ENCODE data around the gene FSTL5.

Gene FSTL5

DNA sequence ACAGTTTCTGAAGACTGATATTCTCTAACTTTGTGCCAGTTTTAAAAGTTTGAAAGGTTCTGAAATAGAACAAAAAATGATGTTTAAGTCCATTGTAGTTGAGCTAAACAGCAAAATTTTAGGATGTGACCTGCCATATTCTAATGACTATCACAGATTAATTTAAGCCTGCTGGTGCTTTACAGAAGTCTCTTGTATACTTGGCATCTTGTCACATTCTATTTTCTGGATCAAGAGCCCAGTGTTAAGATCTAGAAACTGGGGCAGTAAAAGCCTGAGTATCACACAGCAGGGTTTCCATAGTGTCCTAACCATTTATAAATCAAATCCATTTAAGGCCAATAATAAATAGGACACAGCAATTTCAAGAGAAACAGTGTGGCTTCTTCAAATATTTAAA is 12.4 kb downstream of the FSTL5 start:
- TF ChIP-seq CEBPB (IDR thresholded peaks at IDR 0.05): no peak
- TF ChIP-seq RAD21 (IDR thresholded peaks at IDR 0.05; ENCODE audit: low read depth): no peak
- TF ChIP-seq FOXM1 (IDR thresholded peaks at IDR 0.05; ENCODE audit: borderline replicate concordance, low read depth): no peak
- TF ChIP-seq TCF12 (IDR thresholded peaks at IDR 0.05; ENCODE audit: low read depth): no peak
- TF ChIP-seq, protein P1, sequence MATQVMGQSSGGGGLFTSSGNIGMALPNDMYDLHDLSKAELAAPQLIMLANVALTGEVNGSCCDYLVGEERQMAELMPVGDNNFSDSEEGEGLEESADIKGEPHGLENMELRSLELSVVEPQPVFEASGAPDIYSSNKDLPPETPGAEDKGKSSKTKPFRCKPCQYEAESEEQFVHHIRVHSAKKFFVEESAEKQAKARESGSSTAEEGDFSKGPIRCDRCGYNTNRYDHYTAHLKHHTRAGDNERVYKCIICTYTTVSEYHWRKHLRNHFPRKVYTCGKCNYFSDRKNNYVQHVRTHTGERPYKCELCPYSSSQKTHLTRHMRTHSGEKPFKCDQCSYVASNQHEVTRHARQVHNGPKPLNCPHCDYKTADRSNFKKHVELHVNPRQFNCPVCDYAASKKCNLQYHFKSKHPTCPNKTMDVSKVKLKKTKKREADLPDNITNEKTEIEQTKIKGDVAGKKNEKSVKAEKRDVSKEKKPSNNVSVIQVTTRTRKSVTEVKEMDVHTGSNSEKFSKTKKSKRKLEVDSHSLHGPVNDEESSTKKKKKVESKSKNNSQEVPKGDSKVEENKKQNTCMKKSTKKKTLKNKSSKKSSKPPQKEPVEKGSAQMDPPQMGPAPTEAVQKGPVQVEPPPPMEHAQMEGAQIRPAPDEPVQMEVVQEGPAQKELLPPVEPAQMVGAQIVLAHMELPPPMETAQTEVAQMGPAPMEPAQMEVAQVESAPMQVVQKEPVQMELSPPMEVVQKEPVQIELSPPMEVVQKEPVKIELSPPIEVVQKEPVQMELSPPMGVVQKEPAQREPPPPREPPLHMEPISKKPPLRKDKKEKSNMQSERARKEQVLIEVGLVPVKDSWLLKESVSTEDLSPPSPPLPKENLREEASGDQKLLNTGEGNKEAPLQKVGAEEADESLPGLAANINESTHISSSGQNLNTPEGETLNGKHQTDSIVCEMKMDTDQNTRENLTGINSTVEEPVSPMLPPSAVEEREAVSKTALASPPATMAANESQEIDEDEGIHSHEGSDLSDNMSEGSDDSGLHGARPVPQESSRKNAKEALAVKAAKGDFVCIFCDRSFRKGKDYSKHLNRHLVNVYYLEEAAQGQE (IDR thresholded peaks at IDR 0.05; ENCODE audit: low read depth): no peak
- TF ChIP-seq EP300 (IDR thresholded peaks at IDR 0.05; ENCODE audit: borderline replicate concordance): no peak
- TF ChIP-seq EGR1 (IDR thresholded peaks at IDR 0.05): no peak
- no peak for TF ChIP-seq YY1 (IDR thresholded peaks at IDR 0.05; ENCODE audit: low read depth)
- TF ChIP-seq, protein P2, sequence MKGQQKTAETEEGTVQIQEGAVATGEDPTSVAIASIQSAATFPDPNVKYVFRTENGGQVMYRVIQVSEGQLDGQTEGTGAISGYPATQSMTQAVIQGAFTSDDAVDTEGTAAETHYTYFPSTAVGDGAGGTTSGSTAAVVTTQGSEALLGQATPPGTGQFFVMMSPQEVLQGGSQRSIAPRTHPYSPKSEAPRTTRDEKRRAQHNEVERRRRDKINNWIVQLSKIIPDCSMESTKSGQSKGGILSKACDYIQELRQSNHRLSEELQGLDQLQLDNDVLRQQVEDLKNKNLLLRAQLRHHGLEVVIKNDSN (IDR thresholded peaks at IDR 0.05): no peak
- no peak for TF ChIP-seq NFIC (IDR thresholded peaks at IDR 0.05)
- no peak for TF ChIP-seq ZBTB7A (IDR thresholded peaks at IDR 0.05; ENCODE audit: low read depth)
- no peak for TF ChIP-seq TAF1 (IDR thresholded peaks at IDR 0.05; ENCODE audit: low read depth)
- TF ChIP-seq CREB1 (IDR thresholded peaks at IDR 0.05; ENCODE audit: low read depth): no peak
- TF ChIP-seq TEAD4 (IDR thresholded peaks at IDR 0.05): no peak
- TF ChIP-seq, protein P3, sequence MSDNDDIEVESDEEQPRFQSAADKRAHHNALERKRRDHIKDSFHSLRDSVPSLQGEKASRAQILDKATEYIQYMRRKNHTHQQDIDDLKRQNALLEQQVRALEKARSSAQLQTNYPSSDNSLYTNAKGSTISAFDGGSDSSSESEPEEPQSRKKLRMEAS (IDR thresholded peaks at IDR 0.05): no peak

DNA sequence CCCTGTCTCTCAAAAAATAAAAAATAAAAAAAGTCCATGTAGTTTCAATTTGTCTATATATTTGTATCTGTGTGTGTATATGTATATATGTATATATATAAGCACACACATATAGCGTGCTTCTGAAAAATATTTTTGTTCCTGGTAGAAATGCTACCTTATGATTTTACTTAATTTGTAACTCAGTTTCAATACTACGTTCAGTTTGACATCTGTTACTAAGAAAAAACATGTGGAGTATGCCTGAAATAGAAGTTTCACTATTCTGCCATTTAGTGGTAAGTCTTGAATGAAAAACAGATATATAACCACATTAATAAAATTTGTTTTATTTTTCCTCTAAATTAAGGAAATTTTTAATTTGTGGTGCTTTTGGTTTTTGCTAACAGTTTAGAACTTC is 14.2 kb downstream of the FSTL5 start:
- TF ChIP-seq CEBPB (IDR thresholded peaks at IDR 0.05) (no peak), CREB1 (IDR thresholded peaks at IDR 0.05; ENCODE audit: low read depth) (no peak)

DNA sequence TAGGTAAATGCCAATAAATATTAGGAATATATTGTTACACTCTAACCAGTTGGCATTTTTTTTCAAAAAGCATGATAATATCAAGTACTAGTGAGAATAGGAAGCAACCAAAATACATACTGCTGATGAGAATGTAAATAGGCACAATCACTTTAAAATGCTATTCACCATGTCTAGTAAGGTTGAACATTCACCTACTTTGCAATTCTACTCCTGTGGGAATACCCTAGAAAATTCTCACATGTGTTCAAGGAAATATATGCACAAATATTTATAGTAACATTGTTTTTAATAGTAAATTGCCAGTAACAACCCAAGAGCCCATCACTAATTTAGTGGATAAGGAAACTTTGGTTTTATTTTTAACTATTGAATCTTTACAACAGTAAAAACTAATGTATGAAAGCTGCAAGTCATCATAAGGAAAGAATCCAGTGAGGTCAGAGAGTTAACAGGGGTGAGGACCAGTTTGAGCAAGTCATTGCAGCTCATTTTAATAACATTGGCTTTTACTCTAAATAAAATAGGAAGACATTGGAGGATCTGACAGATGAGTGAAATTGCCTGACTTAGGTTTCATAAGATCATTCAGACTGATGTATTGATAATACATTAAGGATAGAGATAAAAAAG is 23.6 kb downstream of the FSTL5 start:
- TF ChIP-seq EP300 (IDR thresholded peaks at IDR 0.05; ENCODE audit: borderline replicate concordance): no peak
- no peak for TF ChIP-seq CREB1 (IDR thresholded peaks at IDR 0.05; ENCODE audit: low read depth)
- TF ChIP-seq, protein P1 (IDR thresholded peaks at IDR 0.05; ENCODE audit: low read depth): no peak
- no peak for TF ChIP-seq ZBTB7A (IDR thresholded peaks at IDR 0.05; ENCODE audit: low read depth)
- no peak for TF ChIP-seq CEBPB (IDR thresholded peaks at IDR 0.05)
- TF ChIP-seq, protein P3 (IDR thresholded peaks at IDR 0.05): no peak
- no peak for TF ChIP-seq TEAD4 (IDR thresholded peaks at IDR 0.05)
- TF ChIP-seq RAD21 (IDR thresholded peaks at IDR 0.05; ENCODE audit: low read depth): no peak
- no peak for TF ChIP-seq FOXM1 (IDR thresholded peaks at IDR 0.05; ENCODE audit: borderline replicate concordance, low read depth)
- TF ChIP-seq, protein P2 (IDR thresholded peaks at IDR 0.05): no peak

DNA sequence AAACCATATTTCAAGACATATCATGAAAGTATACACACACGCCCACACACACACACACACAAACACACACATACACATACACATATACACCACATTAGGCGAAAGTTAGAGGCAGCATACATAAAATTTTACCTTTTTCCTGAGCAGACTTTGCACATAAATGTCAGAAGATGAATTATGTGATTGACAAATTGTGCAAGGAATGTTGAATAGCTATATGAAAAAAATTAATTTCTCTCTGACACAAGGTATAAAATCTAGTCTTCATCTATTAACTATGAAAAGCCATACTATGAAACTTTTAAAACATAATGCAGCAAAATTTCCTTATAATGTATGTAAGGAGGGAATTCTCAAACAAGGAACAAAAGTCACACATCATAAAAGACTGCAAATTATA is 24.4 kb downstream of the FSTL5 start:
- TF ChIP-seq CREB1 (IDR thresholded peaks at IDR 0.05; ENCODE audit: low read depth) (no peak), EGR1 (IDR thresholded peaks at IDR 0.05) (no peak), YY1 (IDR thresholded peaks at IDR 0.05; ENCODE audit: low read depth) (no peak), NFIC (IDR thresholded peaks at IDR 0.05) (no peak), CEBPB (IDR thresholded peaks at IDR 0.05) (no peak), TCF12 (IDR thresholded peaks at IDR 0.05; ENCODE audit: low read depth) (no peak), ZBTB7A (IDR thresholded peaks at IDR 0.05; ENCODE audit: low read depth) (no peak), EP300 (IDR thresholded peaks at IDR 0.05; ENCODE audit: borderline replicate concordance) (no peak), RAD21 (IDR thresholded peaks at IDR 0.05; ENCODE audit: low read depth) (no peak), TEAD4 (IDR thresholded peaks at IDR 0.05) (no peak), FOXM1 (IDR thresholded peaks at IDR 0.05; ENCODE audit: borderline replicate concordance, low read depth) (no peak), TAF1 (IDR thresholded peaks at IDR 0.05; ENCODE audit: low read depth) (no peak)
- TF ChIP-seq, protein P2 (IDR thresholded peaks at IDR 0.05): no peak
- TF ChIP-seq, protein P1 (IDR thresholded peaks at IDR 0.05; ENCODE audit: low read depth): no peak
- TF ChIP-seq, protein P3 (IDR thresholded peaks at IDR 0.05): no peak

Measured in Ishikawa (cell line).